ENCODE measurements around the gene IFFO2. TPM values are rescaled to one million over a fixed set of nuclear protein-coding genes. Genes with fewer than 3 reads are reported as not detected.

IFFO2 gene
- total RNA-seq, 2 donors from 2014 or later: 24.8 to 27.7 TPM

DNA sequence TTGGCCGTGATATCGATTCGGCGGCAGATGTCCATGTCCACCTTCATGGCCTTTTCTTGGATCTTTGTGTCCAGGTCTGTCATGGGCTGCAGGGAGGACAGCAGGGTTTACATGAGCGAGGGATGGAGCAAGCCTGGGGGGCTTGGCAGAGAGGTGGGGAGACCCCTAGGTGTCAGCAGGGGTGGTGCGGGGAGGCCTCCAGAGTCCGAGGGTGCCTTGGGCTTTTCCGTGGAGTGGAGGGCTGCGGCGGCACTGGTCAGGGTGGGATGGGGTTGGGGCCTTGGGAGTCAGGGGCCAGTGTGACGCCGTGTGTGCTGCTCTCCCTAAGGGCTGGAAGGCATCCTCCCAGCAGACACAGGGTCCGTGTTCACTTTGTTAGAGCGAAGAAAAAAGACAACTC, 38.1 kb downstream of the IFFO2 start:
- H3K4me3 ChIP-seq: no peak overlapping the region
- DNase-seq (ENCODE audit: low spot score) (no peak), ATAC-seq (ENCODE audit: insufficient number of reproducible peaks, low FRiP score, low read depth) (no peak)
- no peaks in the 10 kb centered on the region for H3K27me3 ChIP-seq (replicated peaks; ENCODE audit: insufficient read depth)
- TF ChIP-seq, protein P1, sequence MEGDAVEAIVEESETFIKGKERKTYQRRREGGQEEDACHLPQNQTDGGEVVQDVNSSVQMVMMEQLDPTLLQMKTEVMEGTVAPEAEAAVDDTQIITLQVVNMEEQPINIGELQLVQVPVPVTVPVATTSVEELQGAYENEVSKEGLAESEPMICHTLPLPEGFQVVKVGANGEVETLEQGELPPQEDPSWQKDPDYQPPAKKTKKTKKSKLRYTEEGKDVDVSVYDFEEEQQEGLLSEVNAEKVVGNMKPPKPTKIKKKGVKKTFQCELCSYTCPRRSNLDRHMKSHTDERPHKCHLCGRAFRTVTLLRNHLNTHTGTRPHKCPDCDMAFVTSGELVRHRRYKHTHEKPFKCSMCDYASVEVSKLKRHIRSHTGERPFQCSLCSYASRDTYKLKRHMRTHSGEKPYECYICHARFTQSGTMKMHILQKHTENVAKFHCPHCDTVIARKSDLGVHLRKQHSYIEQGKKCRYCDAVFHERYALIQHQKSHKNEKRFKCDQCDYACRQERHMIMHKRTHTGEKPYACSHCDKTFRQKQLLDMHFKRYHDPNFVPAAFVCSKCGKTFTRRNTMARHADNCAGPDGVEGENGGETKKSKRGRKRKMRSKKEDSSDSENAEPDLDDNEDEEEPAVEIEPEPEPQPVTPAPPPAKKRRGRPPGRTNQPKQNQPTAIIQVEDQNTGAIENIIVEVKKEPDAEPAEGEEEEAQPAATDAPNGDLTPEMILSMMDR (IDR thresholded peaks at IDR 0.05): no peak
- H3K9me3 ChIP-seq: no peaks in the 10 kb centered on the region
- H3K4me1 ChIP-seq (ENCODE audit: control insufficient read depth in 1 of 2, low read depth in 2 of 2): peaks cover 33 to 52% of the 10 kb centered on the region in 2 donors
- peaks cover 32% of the 10 kb centered on the region for H3K36me3 ChIP-seq
- no peak overlapping the region for H3K27ac ChIP-seq

DNA sequence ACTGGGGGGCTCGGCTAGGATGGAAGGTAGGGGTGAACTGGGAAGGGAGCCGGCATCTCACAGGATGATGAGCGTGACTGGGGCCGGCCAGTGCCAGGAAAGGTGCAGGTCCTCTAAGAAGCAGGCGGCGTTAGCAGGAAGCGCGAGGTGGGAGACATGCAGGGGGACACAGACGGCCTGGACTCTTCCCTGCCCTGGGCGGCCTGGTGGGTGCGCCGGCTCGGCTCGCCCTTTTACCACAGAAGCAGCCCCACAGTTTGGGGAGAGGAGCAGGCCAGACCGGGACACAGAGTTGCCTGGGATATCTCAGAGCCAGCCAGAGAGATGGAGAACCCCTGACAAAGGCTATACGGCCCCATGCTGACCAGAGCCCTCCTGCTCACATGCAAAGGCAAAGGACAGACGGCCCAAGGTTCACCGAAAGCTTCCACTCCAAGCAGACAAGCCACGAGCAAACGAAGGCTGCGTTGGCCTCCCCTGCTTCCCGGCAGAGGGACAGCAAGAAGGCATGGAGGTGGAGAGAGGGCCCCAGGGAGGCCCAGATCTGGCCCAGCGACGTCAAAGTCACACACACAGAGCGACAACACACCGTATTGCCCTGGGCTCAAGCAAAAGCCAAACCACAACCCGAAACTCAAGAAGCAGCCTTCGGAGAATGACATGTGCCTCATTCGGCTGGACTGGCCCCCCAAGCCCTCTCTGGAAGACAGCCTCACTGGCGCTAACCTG, 39.2 kb downstream of the IFFO2 start:
- TF ChIP-seq, protein P1 (IDR thresholded peaks at IDR 0.05): no peak
- Histone ChIP-seq H3K4me1 (ENCODE audit: control insufficient read depth in 1 of 2, low read depth in 2 of 2) (peaks cover 24 to 47% of the 10 kb centered on the region in 2 donors), H3K27me3 (replicated peaks; ENCODE audit: insufficient read depth) (no peaks in the 10 kb centered on the region), H3K4me3 (no peak overlapping the region), H3K27ac (no peak overlapping the region), H3K9me3 (no peaks in the 10 kb centered on the region), H3K36me3 (peaks cover 32% of the 10 kb centered on the region)
- DNase-seq (ENCODE audit: low spot score) (no peak), ATAC-seq (ENCODE audit: insufficient number of reproducible peaks, low FRiP score, low read depth) (no peak)

DNA sequence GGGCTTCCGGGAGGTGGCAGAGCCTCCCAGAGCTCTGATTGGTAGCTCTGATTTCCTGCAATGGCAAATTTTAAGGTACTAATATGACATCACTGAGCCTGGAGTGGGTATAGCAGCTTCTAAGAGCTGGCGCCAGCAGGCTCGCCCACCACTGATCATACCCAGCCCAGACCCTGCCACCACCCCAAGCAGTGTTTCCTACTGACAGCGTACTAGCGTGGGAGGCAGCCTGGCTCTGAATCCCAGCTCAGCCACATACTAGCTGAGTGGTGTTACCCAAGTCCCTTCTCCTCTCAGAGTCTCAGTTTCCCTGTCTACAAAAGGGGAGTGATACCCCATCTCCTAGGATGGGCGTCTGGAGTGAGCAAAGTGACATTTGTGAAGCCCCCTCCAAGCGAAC, 41.1 kb downstream of the IFFO2 start:
- Histone ChIP-seq H3K9me3 (no peaks in the 10 kb centered on the region), H3K27ac (peak overlapping the region; percentile 75 to 80), H3K27me3 (replicated peaks; ENCODE audit: insufficient read depth) (no peaks in the 10 kb centered on the region), H3K36me3 (peaks cover 36% of the 10 kb centered on the region), H3K4me1 (ENCODE audit: control insufficient read depth in 1 of 2, low read depth in 2 of 2) (peaks cover 17 to 30% of the 10 kb centered on the region in 2 donors), H3K4me3 (no peak overlapping the region)
- ATAC-seq (ENCODE audit: insufficient number of reproducible peaks, low FRiP score, low read depth) (no peak), DNase-seq (ENCODE audit: low spot score) (no peak)
- TF ChIP-seq, protein P1 (IDR thresholded peaks at IDR 0.05): no peak

DNA sequence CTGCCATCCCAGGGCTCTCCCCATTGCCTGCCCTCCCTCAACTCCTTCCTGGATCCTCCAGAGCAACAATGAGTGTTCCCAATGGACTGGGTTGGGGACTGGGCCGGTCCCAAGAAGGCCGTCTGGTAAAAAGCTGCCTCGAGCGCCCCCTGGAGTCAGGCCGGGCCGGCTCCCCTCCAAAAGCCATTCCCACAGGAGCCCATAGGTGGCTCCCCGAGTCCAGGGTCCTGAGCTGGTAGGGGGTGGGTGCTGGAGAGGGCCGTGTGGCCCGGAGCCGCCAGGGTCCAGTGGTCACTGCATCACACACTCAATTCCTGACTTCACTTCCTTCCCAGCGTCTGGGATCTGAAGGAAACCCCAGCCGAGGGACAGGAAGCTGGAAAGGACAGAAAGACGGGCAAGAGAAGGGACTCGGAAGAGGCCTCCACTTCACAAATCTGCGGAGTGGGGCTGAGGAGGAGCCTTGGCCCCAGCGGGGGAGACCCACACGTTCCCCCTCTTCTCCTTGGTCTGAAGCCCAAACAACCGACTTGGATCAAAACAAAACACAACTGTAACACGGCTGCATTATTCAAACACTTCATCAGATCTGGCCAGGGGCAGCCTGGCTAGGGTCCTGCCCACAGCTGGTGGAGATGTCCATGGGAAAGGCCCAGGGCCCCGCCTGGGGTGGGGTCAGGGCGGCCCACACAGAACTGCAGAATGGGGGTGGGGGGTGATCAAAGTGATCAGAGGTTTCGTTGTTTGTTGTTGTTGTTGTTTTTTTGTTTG, 43.2 kb downstream of the IFFO2 start:
- ATAC-seq (ENCODE audit: insufficient number of reproducible peaks, low FRiP score, low read depth): peak; percentile 34
- Histone ChIP-seq H3K4me3 (no peak overlapping the region), H3K9me3 (no peaks in the 10 kb centered on the region), H3K36me3 (peaks cover 40% of the 10 kb centered on the region), H3K27me3 (replicated peaks; ENCODE audit: insufficient read depth) (no peaks in the 10 kb centered on the region), H3K4me1 (ENCODE audit: control insufficient read depth in 1 of 2, low read depth in 2 of 2) (peaks cover 17 to 30% of the 10 kb centered on the region in 2 donors), H3K27ac (peak overlapping the region; percentile 75 to 80)
- TF ChIP-seq, protein P1 (IDR thresholded peaks at IDR 0.05): peak; percentile 72
- no peak for DNase-seq (ENCODE audit: low spot score)

DNA sequence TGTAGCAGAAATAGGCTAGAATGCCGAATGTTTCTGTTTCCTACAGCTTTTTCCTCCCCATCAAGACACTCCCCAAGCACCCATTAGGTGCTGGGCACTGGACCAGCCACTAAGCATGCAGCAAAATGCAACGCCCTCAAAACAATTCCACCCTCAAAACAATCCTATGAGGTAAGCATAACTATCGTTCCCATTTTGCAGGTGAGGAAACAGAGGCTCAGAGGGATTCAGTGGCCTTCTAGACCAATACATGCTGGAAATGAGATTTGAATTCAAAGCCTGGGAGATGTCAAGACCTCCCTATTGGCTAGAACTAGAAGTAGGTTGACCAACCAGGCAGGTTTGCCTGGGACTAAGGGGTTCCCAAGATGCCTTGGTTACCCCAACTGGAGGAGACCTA, 43.9 kb downstream of the IFFO2 start:
- TF ChIP-seq, protein P1 (IDR thresholded peaks at IDR 0.05): no peak
- ATAC-seq (ENCODE audit: insufficient number of reproducible peaks, low FRiP score, low read depth) (no peak), DNase-seq (ENCODE audit: low spot score) (no peak)
- Histone ChIP-seq H3K4me1 (ENCODE audit: control insufficient read depth in 1 of 2, low read depth in 2 of 2) (peaks cover 22 to 37% of the 10 kb centered on the region in 2 donors), H3K27ac (peak overlapping the region; percentile 75 to 80), H3K4me3 (no peak overlapping the region), H3K27me3 (replicated peaks; ENCODE audit: insufficient read depth) (no peaks in the 10 kb centered on the region), H3K9me3 (no peaks in the 10 kb centered on the region), H3K36me3 (peaks cover 35% of the 10 kb centered on the region)
